NCI-H146 treated with DMSO at 0.1 percent for 48 hours (cell line): ENCODE measurements around the gene KLF1.
"Not testable (repeated sequence)": the region's sequence is repeated elsewhere in the genome, so short reads cannot be mapped to it uniquely, and the experiment has no call there.

Experiments
- DNase-seq: peaks from one replicate; lab custom pipeline; 2025; ENCODE audit not compliant: unreplicated experiment; lab: John Stamatoyannopoulos, UW

KLF1 gene

DNA sequence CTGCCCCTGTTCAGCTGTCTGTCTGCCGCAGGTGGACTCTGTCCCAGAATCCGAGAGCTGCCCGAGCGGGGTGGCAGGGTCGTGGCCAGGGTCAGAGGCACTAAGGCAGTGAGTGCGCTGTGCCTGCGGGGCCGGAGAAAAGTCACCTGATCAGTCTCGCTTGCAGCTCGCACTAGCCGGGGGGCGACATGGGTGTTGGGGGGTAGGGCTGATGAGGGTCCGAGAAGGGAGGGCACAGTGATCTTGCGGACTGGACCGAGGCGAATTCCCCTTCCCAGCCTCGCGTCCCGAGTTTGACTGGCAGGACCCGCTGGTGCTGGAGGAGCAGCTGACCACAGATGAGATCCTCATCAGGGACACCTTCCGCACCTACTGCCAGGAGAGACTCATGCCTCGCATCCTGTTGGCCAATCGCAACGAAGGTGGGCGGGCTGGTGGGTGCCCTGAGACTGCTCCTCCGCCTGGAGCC lies 4.6 kb upstream of the KLF1 start:
- no peak for DNase-seq

DNA sequence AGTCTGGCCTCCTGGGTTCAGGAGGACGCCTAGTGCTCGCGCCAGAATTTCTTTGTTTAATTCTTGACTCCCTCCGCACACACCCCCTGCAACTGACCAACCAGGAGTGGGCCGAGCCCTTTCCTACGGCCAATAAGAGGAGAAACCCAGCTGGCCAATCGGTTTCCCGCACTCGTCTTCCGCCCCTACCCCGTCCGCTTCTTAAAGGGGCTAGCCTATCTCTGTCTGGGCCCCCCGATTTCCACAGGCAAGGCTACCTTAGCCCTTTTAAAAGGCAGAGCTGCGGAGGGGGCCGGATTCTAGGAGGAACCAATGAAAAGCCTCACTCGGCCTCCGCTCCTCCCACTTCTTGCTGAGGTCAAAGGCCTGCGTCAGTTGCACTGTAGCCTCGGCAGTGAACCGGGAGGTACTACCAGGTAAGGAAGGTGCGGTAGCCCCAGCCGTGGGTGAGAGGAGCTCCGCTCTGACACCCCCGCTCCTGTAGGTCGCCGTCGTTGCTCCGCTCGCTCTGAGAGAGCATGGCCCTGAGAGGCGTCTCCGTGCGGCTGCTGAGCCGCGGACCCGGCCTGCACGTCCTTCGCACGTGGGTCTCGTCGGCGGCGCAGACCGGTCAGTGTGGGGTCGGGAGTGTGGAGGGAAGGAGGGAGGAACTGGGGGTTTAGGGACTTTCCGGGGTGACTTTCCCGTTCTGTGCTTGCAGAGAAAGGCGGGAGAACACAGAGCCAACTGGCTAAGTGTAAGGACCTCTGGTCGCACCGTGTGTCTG lies 4.0 kb upstream of the KLF1 start, which contains the start of gene GCDH:
Gene GCDH (plus strand): TSS at position 374 of the 766 bp plus-strand sequence. CDS start 145 bp downstream, at position 519.
- peak; percentile 100 for DNase-seq

DNA sequence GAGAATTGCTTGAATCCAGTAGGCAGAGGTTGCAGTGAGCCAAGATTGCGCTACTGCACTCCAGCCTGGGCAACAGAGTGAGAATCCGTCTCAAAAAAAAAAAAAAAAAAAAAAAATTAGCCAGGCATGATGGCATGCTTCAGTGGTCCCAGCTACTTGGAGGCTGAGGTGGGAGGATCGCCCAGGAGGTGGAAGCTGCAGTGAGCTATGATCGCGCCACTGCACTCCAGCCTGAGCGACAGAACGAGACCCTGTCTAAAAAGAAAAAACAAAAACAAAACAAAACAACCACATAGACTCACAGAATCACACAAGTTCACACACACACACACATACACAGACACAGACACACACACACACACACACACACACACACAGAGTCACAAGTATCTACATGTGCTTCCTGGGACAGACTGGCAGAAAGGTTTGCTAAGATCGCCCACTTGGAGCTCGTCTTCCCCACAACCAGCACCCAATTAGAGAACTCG lies 3.3 kb upstream of the KLF1 start:
- DNase-seq, result not testable (repeated sequence)

DNA sequence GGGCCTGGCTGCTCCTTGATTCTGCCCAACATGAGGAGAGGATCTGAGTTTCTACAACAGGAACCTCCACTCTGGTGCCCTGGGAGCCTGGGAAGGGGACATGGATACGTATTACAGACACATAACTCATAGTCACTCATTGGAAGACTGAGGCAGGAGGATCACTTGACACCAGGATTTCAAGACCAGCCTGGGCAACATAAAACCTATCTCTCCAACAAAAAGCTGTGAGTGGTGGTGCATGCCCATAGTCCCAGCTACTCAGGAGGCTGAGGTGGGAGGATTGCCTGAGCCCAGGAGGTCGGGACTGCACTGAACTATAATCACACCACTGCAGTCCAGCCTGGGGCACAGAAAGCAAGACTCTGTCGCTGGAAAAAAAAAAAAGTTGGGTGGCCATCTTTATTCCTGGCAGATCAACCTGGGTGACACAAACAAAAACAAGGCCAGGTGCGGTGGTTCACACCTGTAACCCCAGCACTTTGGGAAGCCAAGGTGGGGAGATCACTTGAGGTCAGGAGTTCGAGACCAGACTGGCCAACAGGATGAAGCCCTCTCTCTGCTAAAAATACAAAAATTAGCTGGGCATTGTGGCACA lies 1.1 kb upstream of the KLF1 start:
- DNase-seq, result no peak

DNA sequence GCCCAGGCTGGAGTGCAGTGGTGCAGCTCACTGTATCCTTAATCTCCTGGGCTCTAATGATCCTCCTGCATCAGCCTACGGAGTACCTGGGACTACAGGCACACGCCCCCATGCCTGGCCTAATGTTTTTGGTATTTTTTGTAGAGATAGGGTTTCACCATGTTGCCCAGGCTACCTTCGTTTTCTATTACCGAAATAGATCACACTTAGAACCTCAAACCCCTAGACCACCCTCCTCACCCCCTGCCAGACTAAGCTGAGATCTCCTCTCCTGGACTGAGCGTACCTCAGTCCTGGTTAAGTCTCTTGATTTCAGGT lies 391 bp downstream of the KLF1 start:
- DNase-seq, result no peak

DNA sequence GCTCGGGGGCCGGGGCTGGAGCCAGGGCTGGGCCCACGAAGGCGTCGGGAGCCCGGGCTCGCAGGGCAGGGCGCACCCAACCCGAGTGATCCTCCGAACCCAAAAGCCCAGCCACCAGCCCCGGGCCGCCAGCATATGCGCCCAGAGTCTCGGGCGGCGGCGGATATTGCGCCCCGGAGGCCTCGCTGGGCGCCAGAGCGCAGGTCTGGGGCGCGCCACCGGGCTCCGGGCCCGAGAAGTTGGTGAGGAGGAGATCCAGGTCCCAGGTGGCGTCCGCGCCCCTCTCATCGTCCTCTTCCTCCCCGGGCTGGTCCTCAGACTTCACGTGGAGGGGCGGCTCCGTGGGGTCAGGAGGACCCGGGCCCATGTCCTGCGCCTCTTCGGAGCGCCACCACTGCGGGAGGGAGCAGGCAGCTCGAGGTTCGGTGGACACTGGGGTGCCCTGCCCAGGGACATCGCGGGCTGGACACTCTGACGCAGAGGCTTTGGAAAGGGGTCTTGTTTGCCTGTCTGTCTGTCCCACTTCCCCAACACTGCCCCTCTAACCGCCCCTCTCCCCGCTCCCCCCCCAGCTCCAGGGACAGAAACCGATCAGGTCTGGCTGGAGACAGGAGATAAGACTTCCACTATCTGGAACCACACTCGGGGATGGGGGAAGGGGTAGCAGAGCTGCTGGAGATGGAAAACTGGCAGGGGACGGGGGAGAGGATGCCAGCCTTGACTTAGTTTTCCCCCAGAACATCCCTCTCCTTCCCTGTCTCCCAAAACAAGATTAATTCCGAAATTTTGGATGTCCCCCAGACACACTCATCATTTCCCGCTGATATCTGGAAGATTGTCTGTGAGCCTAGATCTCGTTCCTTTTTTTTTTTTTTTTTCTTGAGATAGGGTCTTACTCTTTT lies 1.0 kb downstream of the KLF1 start:
- DNase-seq, result no peak

DNA sequence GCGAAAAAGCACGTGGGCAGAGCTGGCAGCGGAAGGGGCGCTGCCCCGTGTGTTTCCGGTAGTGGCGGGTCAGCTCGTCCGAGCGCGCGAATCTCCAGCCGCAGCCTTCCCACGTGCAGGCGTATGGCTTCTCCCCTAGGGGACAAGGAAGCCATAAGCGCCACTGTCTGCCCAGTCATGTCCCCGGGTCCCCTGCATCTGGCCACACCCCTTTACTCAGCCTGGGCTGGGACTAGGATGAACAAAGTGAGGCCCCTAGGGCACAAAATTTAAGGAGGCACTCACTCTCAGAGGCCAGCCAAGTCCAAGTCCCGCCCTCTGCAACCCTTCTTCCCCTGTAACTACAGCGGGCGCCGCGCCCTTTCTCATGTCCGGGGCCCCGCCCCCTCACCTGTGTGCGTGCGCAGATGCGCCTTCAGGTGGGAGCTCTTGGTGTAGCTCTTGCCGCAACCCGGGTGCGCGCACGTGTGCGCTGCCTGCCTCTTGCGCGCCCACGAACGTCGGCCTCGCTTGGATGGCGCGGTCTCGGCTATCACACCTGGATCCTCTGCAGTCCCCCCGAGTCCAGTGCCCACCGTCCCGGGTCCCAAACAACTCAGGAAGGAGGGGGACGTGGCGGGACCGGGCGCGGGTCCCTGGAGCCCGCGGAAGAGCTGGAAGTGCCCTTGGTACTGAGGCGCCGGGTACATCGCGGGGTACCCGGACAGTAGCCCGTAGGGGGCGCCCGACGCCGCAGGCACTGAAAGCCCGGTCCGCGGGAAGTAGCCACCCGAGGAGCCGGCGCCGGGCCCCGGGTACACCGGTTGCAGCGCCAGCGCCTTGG lies 1.9 kb downstream of the KLF1 start:
- DNase-seq, result peak; percentile 99

DNA sequence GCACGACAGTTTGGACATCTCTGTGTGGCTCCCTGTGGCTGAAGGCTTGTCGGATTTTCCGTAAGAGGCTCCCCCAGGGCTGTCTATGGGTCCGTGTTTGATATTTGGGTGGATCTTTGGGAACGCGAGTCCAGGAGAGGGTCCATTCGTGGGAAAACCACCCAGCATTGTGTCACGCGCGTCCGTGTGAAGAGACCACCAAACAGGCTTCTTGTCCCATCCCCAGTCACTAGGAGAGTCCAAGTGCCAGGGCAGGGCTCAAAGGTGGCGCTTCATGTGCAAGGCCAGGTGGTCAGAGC lies 2.4 kb downstream of the KLF1 start:
- DNase-seq, result no peak

DNA sequence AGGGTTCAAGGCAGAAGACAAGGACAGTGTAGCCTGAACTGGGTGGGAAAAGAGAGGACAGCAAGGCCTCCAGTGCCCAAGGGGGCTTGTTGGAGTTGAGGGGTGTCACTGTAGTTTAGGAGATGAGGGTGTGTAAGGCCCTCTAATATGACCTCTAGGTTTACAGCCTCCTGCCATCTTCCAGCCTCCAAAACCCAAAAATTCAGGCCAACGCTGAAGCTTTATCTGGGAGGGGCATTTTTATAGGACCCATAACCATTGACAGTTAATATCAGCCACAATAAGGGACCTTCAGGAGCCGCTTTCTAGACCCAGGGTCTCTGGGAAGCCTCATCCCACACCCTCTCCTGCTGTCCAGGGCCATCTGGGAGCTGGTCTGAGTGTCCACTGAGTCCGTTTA lies 2.8 kb downstream of the KLF1 start:
- no peak for DNase-seq

DNA sequence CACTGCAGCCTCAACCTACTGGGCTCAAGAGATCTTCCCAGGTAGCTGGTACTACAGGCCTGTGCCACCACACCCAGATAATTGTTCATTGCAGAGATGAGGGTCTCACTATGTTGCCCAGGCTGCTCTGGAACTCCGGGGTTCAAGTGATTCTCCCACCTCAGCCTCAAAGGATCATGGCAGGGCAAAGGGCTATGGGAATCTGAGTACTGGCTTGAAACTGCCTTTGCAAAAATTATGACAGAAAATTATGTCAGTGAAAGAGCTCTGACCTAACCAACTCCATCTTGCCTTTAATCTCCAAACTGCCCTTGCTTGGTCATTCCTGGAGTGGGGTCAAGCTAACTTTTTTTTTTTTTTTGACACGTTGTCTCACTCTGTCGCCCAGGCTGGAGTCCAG lies 4.4 kb downstream of the KLF1 start:
- no peak for DNase-seq

DNA sequence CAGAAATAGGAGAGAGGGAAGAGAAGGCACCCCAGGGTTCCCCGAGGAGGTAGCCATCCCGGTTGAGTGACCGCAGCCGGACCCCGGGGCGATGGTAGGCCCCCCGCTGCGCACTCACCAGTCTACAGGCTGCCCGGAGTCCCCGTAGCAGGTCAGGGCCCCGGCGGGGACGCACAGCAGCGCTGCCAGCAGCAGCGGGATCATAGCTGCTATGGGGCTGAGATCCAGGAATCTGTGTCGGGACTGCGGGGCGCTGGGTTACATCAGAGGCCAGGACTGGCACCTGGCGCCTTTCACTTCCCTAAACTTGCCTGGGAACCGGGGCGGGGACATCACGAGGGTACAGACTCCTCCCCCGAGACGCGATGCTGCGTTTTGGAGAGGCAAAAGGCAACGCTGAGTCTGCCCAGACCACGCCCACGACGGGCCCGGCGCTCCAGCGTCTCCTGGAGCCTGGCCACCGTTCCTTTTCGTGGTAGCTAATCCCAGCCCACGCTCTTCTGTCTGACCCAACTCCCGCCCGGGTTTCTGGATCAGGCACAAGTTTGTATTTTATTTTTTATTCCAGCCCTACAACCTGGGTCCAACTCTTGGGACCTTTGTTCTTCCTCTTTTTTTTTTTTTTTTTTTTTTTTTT lies 5.7 kb downstream of the KLF1 start, which contains the start of gene DNASE2:
Gene DNASE2 (minus strand): TSS at position 278 of the 637 bp plus-strand sequence. CDS start 74 bp downstream, at position 204.
- DNase-seq, result peak; percentile 96

DNA sequence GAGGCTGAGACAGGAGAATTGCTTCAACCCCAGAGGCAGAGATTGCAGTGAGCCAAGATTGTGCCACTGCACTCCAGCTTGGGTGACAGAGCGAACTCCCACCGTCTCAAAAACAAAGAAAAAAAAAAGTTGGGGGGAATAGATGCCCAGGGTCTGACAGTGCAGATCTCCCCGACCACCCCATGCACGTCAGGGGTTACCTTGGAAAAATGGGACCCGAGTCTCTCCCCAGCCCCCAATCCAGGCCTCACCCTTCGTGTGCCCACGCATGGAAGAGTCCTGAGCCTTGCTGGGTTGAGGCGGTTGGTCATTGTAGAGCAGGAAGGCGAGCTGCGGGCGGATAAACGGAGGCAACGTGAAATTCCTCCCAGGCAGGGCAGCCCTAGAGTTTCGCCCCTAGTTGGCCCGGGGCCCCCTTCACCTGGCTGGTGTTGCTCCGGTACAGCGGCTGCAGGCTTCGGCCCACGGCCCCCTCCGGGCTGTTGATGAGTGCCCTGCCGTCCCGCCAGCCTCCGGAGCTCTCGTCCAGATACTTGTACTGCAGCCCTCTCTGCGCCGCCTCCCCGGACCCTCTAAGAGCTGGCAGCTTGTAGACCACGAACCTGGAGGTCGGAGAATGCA lies 6.3 kb downstream of the KLF1 start:
- DNase-seq, result peak; percentile 42

DNA sequence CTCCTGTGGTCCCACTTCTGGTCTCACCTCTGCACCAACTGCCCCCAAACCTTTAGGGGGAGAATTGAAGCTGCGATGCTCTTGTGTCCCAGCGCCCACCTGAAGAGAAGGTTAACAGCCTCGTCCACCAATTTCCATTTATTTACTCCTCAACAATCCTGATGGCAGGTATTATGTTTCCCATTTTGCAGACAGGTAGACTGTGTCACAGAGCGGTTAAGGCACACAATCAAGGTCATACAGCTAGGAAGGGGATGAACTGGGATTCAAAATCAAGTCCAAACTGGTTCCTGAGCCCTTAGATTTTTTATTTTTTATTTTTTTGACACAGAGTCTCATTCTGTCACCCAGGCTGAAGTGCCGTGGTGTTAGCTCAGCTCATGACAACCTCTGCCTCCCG lies 11.9 kb downstream of the KLF1 start:
- DNase-seq, result no peak

DNA sequence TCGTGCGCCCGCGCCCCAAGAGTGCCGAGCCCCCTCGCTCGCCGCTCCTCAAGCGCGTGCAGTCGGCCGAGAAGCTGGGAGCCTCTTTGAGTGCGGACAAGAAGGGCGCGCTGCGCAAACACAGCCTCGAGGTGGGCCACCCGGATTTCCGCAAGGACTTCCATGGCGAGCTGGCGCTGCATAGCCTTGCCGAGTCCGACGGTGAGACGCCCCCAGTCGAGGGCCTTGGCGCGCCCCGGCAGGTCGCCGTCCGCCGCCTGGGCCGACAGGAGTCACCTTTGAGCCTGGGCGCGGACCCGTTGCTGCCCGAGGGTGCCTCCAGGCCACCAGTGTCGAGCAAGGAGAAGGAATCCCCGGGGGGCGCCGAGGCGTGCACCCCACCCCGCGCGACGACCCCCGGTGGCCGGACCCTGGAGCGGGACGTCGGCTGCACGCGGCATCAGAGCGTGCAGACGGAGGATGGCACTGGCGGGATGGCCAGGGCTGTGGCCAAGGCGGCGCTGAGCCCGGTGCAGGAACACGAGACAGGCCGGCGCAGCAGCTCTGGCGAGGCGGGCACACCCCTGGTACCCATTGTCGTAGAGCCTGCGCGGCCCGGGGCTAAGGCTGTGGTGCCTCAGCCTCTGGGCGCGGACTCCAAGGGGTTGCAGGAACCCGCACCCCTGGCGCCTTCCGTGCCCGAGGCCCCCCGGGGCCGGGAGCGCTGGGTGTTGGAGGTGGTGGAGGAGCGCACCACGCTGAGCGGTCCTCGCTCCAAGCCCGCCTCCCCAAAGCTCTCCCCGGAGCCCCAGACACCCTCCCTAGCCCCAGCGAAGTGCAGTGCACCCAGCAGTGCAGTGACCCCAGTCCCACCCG lies 12.9 kb downstream of the KLF1 start:
- no peak for DNase-seq

DNA sequence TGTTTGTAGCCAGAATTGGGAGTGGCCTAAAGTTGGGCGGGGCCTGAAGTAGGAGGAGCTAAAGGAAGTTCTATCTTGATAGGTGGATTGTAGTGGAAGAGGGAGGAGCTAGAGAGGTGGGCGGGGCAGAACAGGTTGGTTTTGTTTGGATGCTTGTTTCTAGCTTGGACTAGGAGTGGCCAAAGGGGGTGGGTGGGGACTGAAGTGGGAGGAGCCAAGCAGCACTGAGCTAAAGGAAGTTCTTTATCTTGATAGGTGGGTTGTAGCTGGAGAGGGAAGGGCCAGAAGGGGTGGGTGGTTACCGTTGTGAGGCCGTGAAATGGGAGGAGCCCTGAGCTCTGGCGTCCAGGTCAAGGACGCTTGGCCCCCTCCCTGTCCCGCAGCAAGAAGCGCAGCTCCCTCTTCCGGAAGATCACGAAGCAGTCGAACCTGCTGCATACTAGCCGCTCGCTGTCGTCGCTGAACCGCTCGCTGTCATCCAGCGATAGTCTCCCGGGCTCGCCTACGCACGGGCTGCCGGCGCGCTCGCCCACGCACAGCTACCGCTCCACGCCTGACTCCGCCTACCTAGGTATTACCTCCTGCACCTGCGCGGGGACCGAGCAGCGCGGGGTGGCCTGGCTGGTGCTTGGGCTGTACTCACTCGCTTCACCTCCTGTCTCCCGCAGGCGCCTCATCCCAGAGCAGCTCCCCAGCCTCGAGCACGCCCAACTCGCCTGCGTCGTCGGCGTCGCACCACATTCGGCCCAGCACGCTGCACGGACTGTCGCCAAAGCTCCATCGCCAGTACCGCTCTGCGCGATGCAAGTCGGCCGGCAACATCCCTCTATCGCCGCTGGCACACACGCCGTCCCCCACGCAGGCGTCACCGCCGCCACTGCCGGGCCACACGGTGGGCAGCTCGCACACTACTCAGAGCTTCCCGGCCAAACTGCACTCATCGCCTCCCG lies 13.8 kb downstream of the KLF1 start:
- no peak for DNase-seq

DNA sequence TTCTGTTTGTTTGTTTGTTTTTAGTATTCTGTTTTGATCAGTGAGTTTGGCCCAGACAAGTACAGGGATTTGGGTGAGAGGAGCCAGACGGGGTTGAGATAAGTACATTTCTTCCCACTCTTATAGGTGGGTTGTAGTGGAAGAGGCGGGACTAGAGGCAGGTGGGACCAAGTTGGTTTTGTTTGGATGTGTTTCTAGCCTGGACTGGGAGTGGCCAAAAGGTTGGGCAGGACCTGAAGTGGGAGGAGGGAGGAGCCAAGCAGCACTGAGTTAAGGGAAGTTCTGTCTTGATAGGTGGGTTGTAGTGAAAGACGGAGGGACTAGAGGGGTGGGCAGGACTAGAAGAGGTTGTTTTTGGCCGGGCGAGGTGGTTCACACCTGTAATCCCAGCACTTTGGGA lies 14.7 kb downstream of the KLF1 start:
- DNase-seq, result no peak

DNA sequence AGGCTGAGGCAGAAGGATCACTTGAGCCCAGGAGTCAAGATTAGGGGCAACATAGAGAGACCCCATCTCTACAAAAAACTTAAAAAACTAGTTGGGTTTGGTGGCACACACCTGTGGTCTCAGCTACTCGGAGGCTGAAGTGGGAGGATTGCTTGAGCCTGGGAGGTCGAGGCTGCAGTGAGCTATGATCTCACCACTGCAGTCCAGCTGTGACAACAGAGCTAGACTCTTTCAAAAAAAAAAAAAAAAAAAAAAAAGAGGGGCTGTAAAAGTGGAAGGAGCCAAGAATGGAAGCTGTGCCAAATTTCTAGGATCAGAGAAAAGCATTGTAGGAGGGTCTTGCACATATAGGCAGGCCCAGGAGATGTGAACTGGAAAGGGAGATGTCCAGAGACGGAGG lies 15.3 kb downstream of the KLF1 start:
- DNase-seq, result no peak
